ENCODE data around the gene AUTS2.

AUTS2 gene

DNA sequence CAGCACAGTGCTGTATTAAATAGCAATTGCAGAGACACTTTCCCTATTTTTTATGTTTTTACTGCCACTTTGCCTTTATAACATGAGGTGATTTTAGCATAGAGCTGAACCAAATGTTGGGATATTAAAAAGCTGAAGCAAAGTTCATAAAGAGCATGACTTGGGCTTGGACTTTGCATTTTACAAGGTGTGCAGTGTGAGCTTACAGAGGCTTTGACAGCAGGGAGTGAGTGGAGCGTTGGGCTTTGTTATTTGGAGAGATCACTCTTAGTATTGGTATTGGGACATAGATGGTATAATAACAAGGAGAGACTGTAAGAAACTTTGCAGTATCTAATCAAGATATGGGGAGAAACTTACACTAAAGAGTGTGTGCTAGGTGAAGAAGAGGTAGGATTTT, 449.1 kb downstream of the AUTS2 start:
- DNase-seq (ENCODE audit: extremely low read depth, low read depth), result no peak
- H3K4me3 ChIP-seq (replicated peaks; ENCODE audit: low read depth, low read length), result no peak overlapping the region
- TF ChIP-seq, protein P1, sequence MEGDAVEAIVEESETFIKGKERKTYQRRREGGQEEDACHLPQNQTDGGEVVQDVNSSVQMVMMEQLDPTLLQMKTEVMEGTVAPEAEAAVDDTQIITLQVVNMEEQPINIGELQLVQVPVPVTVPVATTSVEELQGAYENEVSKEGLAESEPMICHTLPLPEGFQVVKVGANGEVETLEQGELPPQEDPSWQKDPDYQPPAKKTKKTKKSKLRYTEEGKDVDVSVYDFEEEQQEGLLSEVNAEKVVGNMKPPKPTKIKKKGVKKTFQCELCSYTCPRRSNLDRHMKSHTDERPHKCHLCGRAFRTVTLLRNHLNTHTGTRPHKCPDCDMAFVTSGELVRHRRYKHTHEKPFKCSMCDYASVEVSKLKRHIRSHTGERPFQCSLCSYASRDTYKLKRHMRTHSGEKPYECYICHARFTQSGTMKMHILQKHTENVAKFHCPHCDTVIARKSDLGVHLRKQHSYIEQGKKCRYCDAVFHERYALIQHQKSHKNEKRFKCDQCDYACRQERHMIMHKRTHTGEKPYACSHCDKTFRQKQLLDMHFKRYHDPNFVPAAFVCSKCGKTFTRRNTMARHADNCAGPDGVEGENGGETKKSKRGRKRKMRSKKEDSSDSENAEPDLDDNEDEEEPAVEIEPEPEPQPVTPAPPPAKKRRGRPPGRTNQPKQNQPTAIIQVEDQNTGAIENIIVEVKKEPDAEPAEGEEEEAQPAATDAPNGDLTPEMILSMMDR (IDR thresholded peaks at IDR 0.05; ENCODE audit: low read depth, low read length, missing control alignments), result no peak

DNA sequence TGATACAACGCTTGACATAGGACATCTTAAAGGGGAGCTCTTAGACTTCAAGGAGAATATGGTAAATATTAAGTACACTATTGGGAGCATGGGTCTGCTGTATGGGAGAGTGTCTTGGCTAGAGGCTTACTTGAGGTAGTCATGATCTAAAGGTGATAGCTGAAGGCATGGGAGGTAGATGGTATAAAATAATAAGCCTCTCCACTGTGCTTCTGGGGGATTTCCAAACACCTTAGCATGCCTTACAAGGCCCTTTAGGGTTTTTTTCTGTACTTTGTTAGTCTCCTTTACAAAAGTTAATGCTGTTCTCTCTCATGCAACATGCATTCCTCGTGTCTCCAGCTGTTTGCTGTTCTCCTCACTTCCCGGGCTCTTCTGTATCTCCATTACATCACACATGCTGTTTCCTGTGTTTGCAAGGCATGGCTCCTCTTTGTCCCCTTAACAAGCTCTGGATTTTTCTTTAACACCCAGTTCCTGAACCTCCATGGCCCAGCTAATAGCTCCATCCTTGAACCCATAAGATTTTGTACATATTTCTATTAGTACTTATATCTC, 449.7 kb downstream of the AUTS2 start:
- no peak for DNase-seq (ENCODE audit: extremely low read depth, low read depth)
- TF ChIP-seq, protein P1 (IDR thresholded peaks at IDR 0.05; ENCODE audit: low read depth, low read length, missing control alignments), result no peak
- no peak overlapping the region for H3K4me3 ChIP-seq (replicated peaks; ENCODE audit: low read depth, low read length)

DNA sequence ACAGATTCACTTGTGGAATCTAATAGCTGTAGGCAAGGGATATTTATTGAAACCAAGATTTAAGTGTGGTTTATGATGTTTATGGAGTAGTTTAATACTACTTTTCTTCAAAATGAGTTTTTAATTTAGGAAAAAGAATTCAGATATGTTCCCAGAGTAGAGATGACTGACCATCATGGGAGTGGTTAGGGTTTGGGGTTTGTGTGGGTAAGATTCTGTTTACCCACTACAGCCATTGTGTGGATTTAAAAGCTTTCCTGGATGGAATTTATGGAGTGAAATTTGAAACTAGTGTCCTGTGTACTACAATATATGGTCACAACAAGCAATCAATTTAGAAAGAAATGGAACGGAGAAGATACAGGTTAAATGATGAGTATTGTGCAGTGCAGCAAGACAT, 453.5 kb downstream of the AUTS2 start:
- TF ChIP-seq, protein P1 (IDR thresholded peaks at IDR 0.05; ENCODE audit: low read depth, low read length, missing control alignments), result no peak
- H3K4me3 ChIP-seq (replicated peaks; ENCODE audit: low read depth, low read length), result no peak overlapping the region
- no peak for DNase-seq (ENCODE audit: extremely low read depth, low read depth)

- TF ChIP-seq, protein P1 (IDR thresholded peaks at IDR 0.05; ENCODE audit: low read depth, low read length, missing control alignments), result no peak
- H3K4me3 ChIP-seq (replicated peaks; ENCODE audit: low read depth, low read length), result no peak overlapping the region
- DNase-seq (ENCODE audit: extremely low read depth, low read depth), result no peak
Observed at GRCh38 chr7:70052691-70053090, 454.4 kb downstream of the AUTS2 start.

- DNase-seq (ENCODE audit: extremely low read depth, low read depth), result no peak
- TF ChIP-seq, protein P1 (IDR thresholded peaks at IDR 0.05; ENCODE audit: low read depth, low read length, missing control alignments), result no peak
- H3K4me3 ChIP-seq (replicated peaks; ENCODE audit: low read depth, low read length), result no peak overlapping the region
Observed at GRCh38 chr7:70053421-70053820, 455.1 kb downstream of the AUTS2 start.

- TF ChIP-seq, protein P1 (IDR thresholded peaks at IDR 0.05; ENCODE audit: low read depth, low read length, missing control alignments), result no peak
- H3K4me3 ChIP-seq (replicated peaks; ENCODE audit: low read depth, low read length), result no peak overlapping the region
- no peak for DNase-seq (ENCODE audit: extremely low read depth, low read depth)
Observed at GRCh38 chr7:70053989-70054388, 455.7 kb downstream of the AUTS2 start.

- TF ChIP-seq, protein P1 (IDR thresholded peaks at IDR 0.05; ENCODE audit: low read depth, low read length, missing control alignments), result no peak
- no peak for DNase-seq (ENCODE audit: extremely low read depth, low read depth)
- no peak overlapping the region for H3K4me3 ChIP-seq (replicated peaks; ENCODE audit: low read depth, low read length)
Observed at GRCh38 chr7:70056363-70056762, 458.1 kb downstream of the AUTS2 start.

All from HFF-Myc (cell line).